Metanephros (tissue), 2 donors: Measurements from ENCODE around the gene MGARP. TPM values are rescaled to one million over a fixed set of nuclear protein-coding genes. Genes with fewer than 3 reads are reported as not detected.

Experiments used
- small RNA-seq: library from RNA; depleted of rRNA; stranded (forward); fragments of <200 nt; gene quantifications from one replicate; pipeline ENCODE3, GENCODE V24; 2014; ENCODE audit warnings: low replicate concordance
- total RNA-seq: library from RNA; depleted of rRNA; stranded (reverse); fragments of >200 nt; gene quantifications from one replicate; pipeline ENCODE4 v1.2.3, GENCODE V29; 2014

The MGARP gene
- total RNA-seq: 0.12 TPM

GRCh38 chr4:139279760-139280620, at the start of gene MGARP:
TSS of gene MGARP (minus strand) at chr4:139280225. CDS start at chr4:139280158, 67 bp downstream.

GRCh38 chr4:139301821-139302611, 22.0 kb upstream of the MGARP start, which contains the start of gene NDUFC1:
TSS of gene NDUFC1 (minus strand) at chr4:139302477. CDS start at chr4:139295798, 6,679 bp downstream.

GRCh38 chr4:139301113-139301820, 21.2 kb upstream of the MGARP start, which contains the start of gene NAA15:
TSS of gene NAA15 (plus strand) at chr4:139301505. CDS start at chr4:139301778, 273 bp downstream.

Small RNAs within 50 kb of the gene (small RNA-seq; reads per million reads assigned to genes)
- not detected for gene RNU6-1074P
- gene RNU6-1214P: not detected
- gene RNU6-506P: not detected

Other genes starting within 250 kb of the MGARP start
- 67.7 TPM for gene ELF2, start 103.0 kb downstream of the MGARP start, total RNA-seq
- gene NAA15, start 21.3 kb upstream of the MGARP start, total RNA-seq: 29.5 TPM
- 59.6 TPM for gene NDUFC1, start 22.3 kb upstream of the MGARP start, total RNA-seq
- gene RAB33B, start 173.9 kb upstream of the MGARP start, total RNA-seq: 14.7 TPM